Effector memory CD4-positive, alpha-beta T cell (primary cell): ENCODE results near the gene AP1M1.

Source experiments
- DNase-seq, 3 donors: peaks; one replicate each; pipeline ENCODE4 v3.0.0-alpha.2; 2020
- H3K27ac ChIP-seq: 2 replicates; pipeline ENCODE4 v1.7.0; 2013; ENCODE audit warnings: mild to moderate bottlenecking, low read length, moderate library complexity; ENCODE audit not compliant: insufficient read depth, poor library complexity, severe bottlenecking
- H3K27me3 ChIP-seq: replicated peaks from 2 replicates; pipeline ENCODE4 v1.7.0; 2013; ENCODE audit warnings: mild to moderate bottlenecking, low read length; ENCODE audit not compliant: insufficient read depth, control insufficient read depth, poor library complexity, severe bottlenecking
- H3K36me3 ChIP-seq: 2 replicates; pipeline ENCODE4 v1.7.0; 2013; ENCODE audit warnings: mild to moderate bottlenecking, low read length, moderate library complexity; ENCODE audit not compliant: control insufficient read depth, insufficient read depth
- H3K4me1 ChIP-seq: 2 replicates; pipeline ENCODE4 v1.7.0; 2013; ENCODE audit warnings: low read length, mild to moderate bottlenecking; ENCODE audit not compliant: control insufficient read depth, insufficient read depth, poor library complexity, severe bottlenecking
- H3K4me3 ChIP-seq: 2 replicates; pipeline ENCODE4 v1.7.0; 2013; ENCODE audit warnings: low read length, low read depth, mild to moderate bottlenecking; ENCODE audit not compliant: insufficient read depth, poor library complexity, severe bottlenecking
- H3K9me3 ChIP-seq: 2 replicates; pipeline ENCODE4 v1.7.0; 2013; ENCODE audit warnings: mild to moderate bottlenecking, low read length, moderate library complexity; ENCODE audit not compliant: control insufficient read depth

Gene AP1M1

DNA sequence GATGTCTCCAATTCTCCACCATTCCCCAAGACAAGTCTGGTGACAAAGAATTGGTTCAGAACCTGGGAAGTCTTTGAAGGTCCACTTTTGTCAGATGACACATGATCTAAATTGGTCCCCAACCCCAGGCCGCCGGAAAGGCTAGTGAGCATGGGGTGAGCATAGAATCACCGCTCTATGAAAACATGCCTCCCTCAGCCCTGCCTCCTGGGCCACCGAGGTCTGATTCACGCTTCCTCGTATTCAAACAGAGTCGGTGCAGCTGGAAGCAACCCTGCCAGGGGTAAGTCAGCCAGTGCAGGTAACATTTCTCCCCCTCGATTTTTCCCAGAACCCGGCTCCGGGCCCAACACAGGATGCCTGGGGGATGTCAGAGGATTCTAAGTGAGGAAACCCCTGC is 93.0 kb downstream of the AP1M1 start:
- Histone ChIP-seq H3K27me3 (no peaks in the 10 kb centered on the region), H3K27ac (no peak overlapping the region), H3K4me3 (no peak overlapping the region), H3K36me3 (no peaks in the 10 kb centered on the region), H3K4me1 (peaks cover 4% of the 10 kb centered on the region), H3K9me3 (no peaks in the 10 kb centered on the region)
- no peak for DNase-seq

DNA sequence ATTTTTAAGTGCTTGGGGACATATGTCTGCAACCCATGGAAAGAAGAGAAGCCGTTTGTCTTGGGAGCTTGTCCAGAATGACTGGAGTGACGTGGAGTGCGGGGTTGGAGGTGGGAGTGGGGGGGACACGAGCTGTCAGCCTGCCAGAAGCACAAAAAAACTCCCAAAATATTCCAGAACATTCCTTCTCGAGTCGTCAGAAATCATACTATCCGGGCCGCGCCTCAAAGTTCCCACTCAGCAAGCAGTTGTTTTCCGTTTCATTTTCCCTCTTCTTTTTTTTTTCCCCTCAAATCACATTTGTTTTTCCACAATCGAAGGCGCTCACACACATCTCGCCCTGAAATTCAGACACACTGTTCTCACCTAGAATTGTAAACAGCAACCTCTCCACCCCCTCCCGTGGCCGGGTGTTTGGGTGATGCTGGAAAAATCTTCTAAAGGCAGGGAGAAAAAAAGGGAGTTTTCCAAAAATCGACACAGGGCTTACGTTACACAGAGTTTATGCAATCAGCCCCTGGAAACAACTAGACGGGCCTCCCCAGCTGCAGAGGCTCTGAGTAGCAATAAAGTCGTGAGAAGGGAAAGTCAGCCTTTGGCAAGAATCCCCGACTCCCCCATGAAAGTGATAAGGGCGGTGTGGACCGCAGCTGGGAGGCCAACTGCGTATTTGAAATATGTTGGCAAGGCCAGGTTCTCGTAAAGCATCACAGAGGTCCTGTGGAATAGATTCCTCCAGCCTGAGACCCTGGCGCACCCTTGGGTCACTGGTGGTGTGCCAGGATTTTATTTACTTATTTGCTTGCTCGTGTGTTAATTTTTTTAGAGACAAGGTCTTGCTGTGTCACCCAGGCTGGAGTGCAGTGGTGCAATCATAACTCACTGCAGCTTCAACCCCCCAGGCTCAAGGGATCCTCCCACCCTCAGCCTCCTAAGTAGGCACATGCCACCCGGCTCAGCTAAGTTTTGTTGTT is 95.7 kb downstream of the AP1M1 start:
- no peak for DNase-seq
- no peak overlapping the region for H3K4me3 ChIP-seq
- no peaks in the 10 kb centered on the region for H3K36me3 ChIP-seq
- H3K4me1 ChIP-seq = peaks cover 4% of the 10 kb centered on the region
- no peak overlapping the region for H3K27ac ChIP-seq
- no peaks in the 10 kb centered on the region for H3K9me3 ChIP-seq
- H3K27me3 ChIP-seq = no peaks in the 10 kb centered on the region

DNA sequence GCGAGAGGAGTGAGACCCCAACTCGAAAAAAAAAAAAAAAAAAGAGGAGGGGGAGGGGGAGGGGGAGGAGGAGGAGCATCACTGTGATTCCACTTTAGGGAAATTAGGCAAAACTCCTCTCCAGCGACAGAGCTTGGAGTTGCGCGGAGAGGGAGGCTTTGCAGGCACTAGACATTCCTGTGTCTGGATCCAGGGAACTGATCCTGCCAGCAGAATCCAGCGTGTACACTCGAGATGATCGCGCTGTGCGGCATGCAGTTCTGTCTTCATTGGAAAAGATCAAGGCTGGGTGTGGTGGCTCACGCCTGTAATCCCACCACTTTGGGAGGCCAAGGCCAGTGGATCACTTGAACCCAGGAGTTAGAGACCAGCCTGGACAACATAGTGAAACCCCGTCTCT is 97.3 kb downstream of the AP1M1 start:
- no peak overlapping the region for H3K4me3 ChIP-seq
- no peaks in the 10 kb centered on the region for H3K27me3 ChIP-seq
- H3K36me3 ChIP-seq = no peaks in the 10 kb centered on the region
- no peaks in the 10 kb centered on the region for H3K9me3 ChIP-seq
- no peak for DNase-seq
- H3K4me1 ChIP-seq = no peaks in the 10 kb centered on the region
- no peak overlapping the region for H3K27ac ChIP-seq
